UCSD-AML1 (cell line): ENCODE measurements around the gene TRIM7.

Experiments used
- DNase-seq: peaks from one replicate; lab custom pipeline; 2025; ENCODE audit not compliant: unreplicated experiment; lab: John Stamatoyannopoulos, UW

TRIM7 gene

GRCh38 chr5:181204826-181205760, at the start of gene TRIM7:
TSS of gene TRIM7 (minus strand) at chr5:181205196. CDS start at chr5:181205110, 86 bp downstream.
- DNase-seq = no peak

GRCh38 chr5:181248277-181248676, 43.3 kb upstream of the TRIM7 start:
- DNase-seq = no peak

- no peak for DNase-seq
Measured at GRCh38 chr5:181246276-181247049, 41.5 kb upstream of the TRIM7 start.

- DNase-seq = no peak
Measured at GRCh38 chr5:181245427-181246275, 40.7 kb upstream of the TRIM7 start.

- no peak for DNase-seq
Measured at GRCh38 chr5:181243564-181244343, 38.8 kb upstream of the TRIM7 start, which contains the start of gene RACK1. TSS of gene RACK1 (minus strand) at chr5:181243906. CDS start at chr5:181243800, 106 bp downstream.

GRCh38 chr5:181243018-181243563, 38.1 kb upstream of the TRIM7 start:
- no peak for DNase-seq

- DNase-seq = no peak
Measured at GRCh38 chr5:181242031-181242451, 37.0 kb upstream of the TRIM7 start.

GRCh38 chr5:181241393-181241975, 36.5 kb upstream of the TRIM7 start:
- DNase-seq = no peak

GRCh38 chr5:181239062-181239663, 34.2 kb upstream of the TRIM7 start:
- no peak for DNase-seq

GRCh38 chr5:181237729-181238385, 32.9 kb upstream of the TRIM7 start:
- DNase-seq = no peak

GRCh38 chr5:181236954-181237641, 32.1 kb upstream of the TRIM7 start:
- DNase-seq = no peak

GRCh38 chr5:181236471-181236870, 31.5 kb upstream of the TRIM7 start:
- no peak for DNase-seq

- DNase-seq = no peak
Measured at GRCh38 chr5:181235689-181236366, 30.8 kb upstream of the TRIM7 start.

- DNase-seq = no peak
Measured at GRCh38 chr5:181235323-181235688, 30.3 kb upstream of the TRIM7 start.

- no peak for DNase-seq
Measured at GRCh38 chr5:181234455-181235306, 29.7 kb upstream of the TRIM7 start.

- no peak for DNase-seq
Measured at GRCh38 chr5:181233801-181234454, 28.9 kb upstream of the TRIM7 start.
